HepG2 (cell line): ENCODE results near the gene MRM2. TPM values are rescaled to one million over a fixed set of nuclear protein-coding genes. Genes with fewer than 3 reads are reported as not detected.
A peak's percentile ranks its signal among the peaks of the same experiment; 100 is the strongest.

ENCODE experiments used
- DMAP1 ChIP-seq: IDR thresholded peaks from 2 replicates; pipeline ENCODE4 v1.6.1; 2016
- GATA4 ChIP-seq: sonication (generic); IDR thresholded peaks from 2 replicates; pipeline ENCODE4 v1.6.1; 2016; ENCODE audit warnings: antibody characterized with exemption, low read depth, borderline replicate concordance
- HDAC2 ChIP-seq: sonication (generic); formaldehyde crosslinking; IDR thresholded peaks from 2 replicates; pipeline ENCODE4 v1.4.0; 2020; ENCODE audit warnings: missing genetic modification reagents
- KLF12 ChIP-seq: sonication (generic); formaldehyde crosslinking; IDR thresholded peaks from 2 replicates; pipeline ENCODE4 v1.4.0; 2020; ENCODE audit warnings: missing genetic modification reagents, borderline replicate concordance
- MAFK ChIP-seq, 2 experiments: IDR thresholded peaks in 1 of 2; conservative IDR thresholded peaks in 1 of 2; 2 replicates each; pipeline ENCODE4 v1.6.1; 2011; ENCODE audit warnings: improper control_type of control experiment in 2 of 2, low read length in 2 of 2
- MED13 ChIP-seq: sonication (generic); formaldehyde crosslinking; IDR thresholded peaks from 2 replicates; pipeline ENCODE4 v1.5.0; 2020; ENCODE audit warnings: missing genetic modification reagents
- MXI1 ChIP-seq: IDR thresholded peaks from 3 replicates; pipeline ENCODE4 v1.6.1; 2012; ENCODE audit warnings: low read depth, low read length, inconsistent platforms, borderline replicate concordance
- PATZ1 ChIP-seq: sonication (generic); formaldehyde crosslinking; IDR thresholded peaks from 2 replicates; pipeline ENCODE4 v1.4.0; 2020; ENCODE audit warnings: missing genetic modification reagents
- SMAD3 ChIP-seq: sonication (generic); formaldehyde crosslinking; IDR thresholded peaks from 2 replicates; pipeline ENCODE4 v1.4.0; 2020; ENCODE audit warnings: missing genetic modification reagents
- STAT5B ChIP-seq: sonication (generic); formaldehyde crosslinking; IDR thresholded peaks from 2 replicates; pipeline ENCODE4 v1.4.0; 2020; ENCODE audit warnings: missing genetic modification reagents
- ZNF121 ChIP-seq: sonication (generic); formaldehyde crosslinking; IDR thresholded peaks from 2 replicates; pipeline ENCODE4 v1.5.0; 2020; ENCODE audit warnings: mild to moderate bottlenecking, missing genetic modification reagents
- ZNF275 ChIP-seq: sonication (generic); formaldehyde crosslinking; IDR thresholded peaks from 2 replicates; pipeline ENCODE4 v1.8.0; 2022; ENCODE audit warnings: missing genetic modification reagents, mild to moderate bottlenecking, inconsistent platforms, borderline replicate concordance
- ZNF282 ChIP-seq: fragments of 450-650 bp; IDR thresholded peaks from 2 replicates; pipeline ENCODE4 v1.6.1; 2018; ENCODE audit not compliant: partially characterized antibody
- ZNF777 ChIP-seq: sonication (generic); formaldehyde crosslinking; IDR thresholded peaks from 2 replicates; pipeline ENCODE4 v1.4.0; 2020; ENCODE audit warnings: missing genetic modification reagents
- ZNF816 ChIP-seq: sonication (generic); formaldehyde crosslinking; IDR thresholded peaks from 2 replicates; pipeline ENCODE4 v1.8.0; 2022; ENCODE audit warnings: missing genetic modification reagents, mild to moderate bottlenecking, borderline replicate concordance
- ZXDC ChIP-seq: sonication (generic); formaldehyde crosslinking; IDR thresholded peaks from 2 replicates; pipeline ENCODE4 v1.5.0; 2020; ENCODE audit warnings: mild to moderate bottlenecking, missing genetic modification reagents
- polyA plus RNA-seq, 8 experiments: library from polyadenylated mRNA; depleted of rRNA in 3 of 8; stranded (reverse) in 7 of 8; unstranded in 1 of 8; fragments of >200 nt; fragmentation: Illumina TruSeq in 4 of 8; extraction: Trizol in 4 of 8; gene quantifications; 2 replicates each; pipeline versions ENCODE4 v1.2.1 to v1.2.3, GENCODE V29; 2011 to 2016; ENCODE audit warnings: low read depth in 4 of 8, missing spikeins in 1 of 8, mixed read lengths in 1 of 8; ENCODE audit not compliant: insufficient read depth in 1 of 8
- total RNA-seq, 5 experiments: library from RNA; depleted of rRNA; stranded (reverse); fragments of >200 nt; fragmentation: Illumina TruSeq; extraction: Trizol; gene quantifications; 2 replicates each; pipeline ENCODE4 v1.2.3, GENCODE V29; 2016; ENCODE audit warnings: low read depth in 1 of 5
- TF ChIP-seq, protein P1 (sequence below): sonication (generic); formaldehyde crosslinking; IDR thresholded peaks from 2 replicates; pipeline ENCODE4 v1.4.0; 2020; ENCODE audit warnings: mild to moderate bottlenecking, missing genetic modification reagents, borderline replicate concordance

MRM2 gene
- total and polyA plus RNA-seq, 2 of the 13 experiments (the other 11 are each of a cell fraction or from before 2014, with no cell fraction given), result 13.2 to 34.2 TPM

DNA sequence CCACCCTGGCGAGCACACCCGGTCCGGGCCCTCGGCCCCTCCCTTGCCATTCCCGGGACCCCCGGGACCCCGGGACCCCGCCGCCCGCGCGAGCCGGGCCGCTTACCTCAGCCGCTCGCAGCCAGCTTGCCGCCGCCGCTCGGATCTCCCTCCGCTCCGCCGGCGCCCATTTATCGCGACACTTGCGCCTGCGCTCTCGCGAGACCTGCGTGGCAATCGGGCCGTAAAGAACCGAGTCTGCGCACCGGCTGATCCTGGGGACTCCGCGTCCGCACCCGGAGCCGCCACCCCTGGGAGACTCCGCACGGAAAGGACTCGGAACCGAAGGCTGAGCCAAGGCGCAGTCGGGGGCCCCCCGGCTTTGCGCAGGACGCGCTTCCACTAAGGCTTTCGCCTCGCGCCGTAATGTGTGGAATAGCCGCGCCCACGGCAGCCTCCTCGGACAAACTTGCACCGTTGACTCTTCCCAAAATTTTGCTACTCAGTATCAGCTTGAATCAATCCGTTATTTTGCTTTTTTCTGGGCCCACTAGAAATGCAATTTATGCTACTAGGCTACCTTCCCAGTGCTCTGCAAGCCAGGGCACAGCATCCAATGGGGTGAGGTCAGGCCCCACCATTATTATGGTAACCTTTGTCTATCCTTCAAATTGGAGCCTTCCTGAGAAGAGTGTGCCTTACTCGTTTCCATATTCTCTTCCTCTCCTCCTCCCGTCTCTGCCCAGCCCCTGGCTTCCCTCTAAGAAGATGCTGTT lies 9.1 kb downstream of the MRM2 start, which contains the start of gene MAD1L1 (continued):
- TF ChIP-seq GATA4, result peak; percentile 46; the same call in 1 of the 2 replicates
- no peak for TF ChIP-seq ZXDC
- TF ChIP-seq, protein P1, sequence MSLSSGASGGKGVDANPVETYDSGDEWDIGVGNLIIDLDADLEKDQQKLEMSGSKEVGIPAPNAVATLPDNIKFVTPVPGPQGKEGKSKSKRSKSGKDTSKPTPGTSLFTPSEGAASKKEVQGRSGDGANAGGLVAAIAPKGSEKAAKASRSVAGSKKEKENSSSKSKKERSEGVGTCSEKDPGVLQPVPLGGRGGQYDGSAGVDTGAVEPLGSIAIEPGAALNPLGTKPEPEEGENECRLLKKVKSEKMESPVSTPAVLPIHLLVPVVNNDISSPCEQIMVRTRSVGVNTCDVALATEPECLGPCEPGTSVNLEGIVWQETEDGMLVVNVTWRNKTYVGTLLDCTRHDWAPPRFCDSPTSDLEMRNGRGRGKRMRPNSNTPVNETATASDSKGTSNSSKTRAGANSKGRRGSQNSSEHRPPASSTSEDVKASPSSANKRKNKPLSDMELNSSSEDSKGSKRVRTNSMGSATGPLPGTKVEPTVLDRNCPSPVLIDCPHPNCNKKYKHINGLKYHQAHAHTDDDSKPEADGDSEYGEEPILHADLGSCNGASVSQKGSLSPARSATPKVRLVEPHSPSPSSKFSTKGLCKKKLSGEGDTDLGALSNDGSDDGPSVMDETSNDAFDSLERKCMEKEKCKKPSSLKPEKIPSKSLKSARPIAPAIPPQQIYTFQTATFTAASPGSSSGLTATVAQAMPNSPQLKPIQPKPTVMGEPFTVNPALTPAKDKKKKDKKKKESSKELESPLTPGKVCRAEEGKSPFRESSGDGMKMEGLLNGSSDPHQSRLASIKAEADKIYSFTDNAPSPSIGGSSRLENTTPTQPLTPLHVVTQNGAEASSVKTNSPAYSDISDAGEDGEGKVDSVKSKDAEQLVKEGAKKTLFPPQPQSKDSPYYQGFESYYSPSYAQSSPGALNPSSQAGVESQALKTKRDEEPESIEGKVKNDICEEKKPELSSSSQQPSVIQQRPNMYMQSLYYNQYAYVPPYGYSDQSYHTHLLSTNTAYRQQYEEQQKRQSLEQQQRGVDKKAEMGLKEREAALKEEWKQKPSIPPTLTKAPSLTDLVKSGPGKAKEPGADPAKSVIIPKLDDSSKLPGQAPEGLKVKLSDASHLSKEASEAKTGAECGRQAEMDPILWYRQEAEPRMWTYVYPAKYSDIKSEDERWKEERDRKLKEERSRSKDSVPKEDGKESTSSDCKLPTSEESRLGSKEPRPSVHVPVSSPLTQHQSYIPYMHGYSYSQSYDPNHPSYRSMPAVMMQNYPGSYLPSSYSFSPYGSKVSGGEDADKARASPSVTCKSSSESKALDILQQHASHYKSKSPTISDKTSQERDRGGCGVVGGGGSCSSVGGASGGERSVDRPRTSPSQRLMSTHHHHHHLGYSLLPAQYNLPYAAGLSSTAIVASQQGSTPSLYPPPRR (CRISPR knock-in tag), result peak; percentile 56; the same call in 1 of the 2 replicates
- peak; percentile 38; the same call in 1 of the 2 replicates for TF ChIP-seq ZNF777 (CRISPR knock-in tag)
- no peak for TF ChIP-seq ZNF275 (CRISPR knock-in tag)
- no peak; a peak in 1 of 4 replicates for TF ChIP-seq MAFK (conservative IDR thresholded peaks at IDR 0.05 in 1 of 2, IDR thresholded peaks at IDR 0.05 in 1 of 2; ENCODE audit: low read length in 2 of 2)
- no peak for TF ChIP-seq HDAC2 (CRISPR knock-in tag)
- TF ChIP-seq STAT5B (CRISPR knock-in tag), result no peak
- 0 out of 2 replicates have a peak, but pooled peaks have one; percentile 51 for TF ChIP-seq KLF12 (CRISPR knock-in tag)
- no peak for TF ChIP-seq ZNF121 (CRISPR knock-in tag)
- 0 out of 2 replicates have a peak, but pooled peaks have one; percentile 55 for TF ChIP-seq PATZ1 (CRISPR knock-in tag)
- TF ChIP-seq DMAP1 (CRISPR knock-in tag), result 0 out of 2 replicates have a peak, but pooled peaks have one; percentile 34
- TF ChIP-seq MXI1, result peak; percentile 84; the same call in 2 of the 3 replicates
- no peak for TF ChIP-seq MED13 (CRISPR knock-in tag)
- TF ChIP-seq ZNF816 (CRISPR knock-in tag), result no peak
- TF ChIP-seq SMAD3 (CRISPR knock-in tag), result no peak
- no peak for TF ChIP-seq ZNF282
